GM19328 (cell line): ENCODE measurements around the gene GGT5.
"Not testable (repeated sequence)": the region's sequence is repeated elsewhere in the genome, so short reads cannot be mapped to it uniquely, and the experiment has no call there.

ENCODE experiments used
- ATAC-seq: cut with Tn5 transposase; IDR thresholded peaks from one replicate; pipeline ENCODE4 v1.9.1; 2021; ENCODE audit warnings: mild to moderate bottlenecking, moderate library complexity; ENCODE audit not compliant: unreplicated experiment

Gene GGT5

GRCh38 chr22:24245030-24245431 is at the start of gene GGT5:
GGT5 (minus strand) TSS chr22:24245082; CDS start chr22:24244725, 357 bp downstream.
- not testable (repeated sequence) for ATAC-seq

GRCh38 chr22:24292202-24292830 is 47.4 kb upstream of the GGT5 start:
- not testable (repeated sequence) for ATAC-seq

- no peak for ATAC-seq
Observed at GRCh38 chr22:24291515-24292201, 46.8 kb upstream of the GGT5 start.

GRCh38 chr22:24290459-24290858 is 45.6 kb upstream of the GGT5 start:
- ATAC-seq, result no peak

- no peak for ATAC-seq
Observed at GRCh38 chr22:24289741-24290163, 44.9 kb upstream of the GGT5 start.

GRCh38 chr22:24289114-24289513 is 44.2 kb upstream of the GGT5 start:
- ATAC-seq, result no peak

GRCh38 chr22:24287801-24288200 is 42.9 kb upstream of the GGT5 start:
- ATAC-seq, result not testable (repeated sequence)

- ATAC-seq, result not testable (repeated sequence)
Observed at GRCh38 chr22:24287212-24287611, 42.3 kb upstream of the GGT5 start.

- no peak for ATAC-seq
Observed at GRCh38 chr22:24285245-24285644, 40.4 kb upstream of the GGT5 start.

GRCh38 chr22:24284747-24285203 is 39.9 kb upstream of the GGT5 start:
- ATAC-seq, result no peak

- ATAC-seq, result no peak
Observed at GRCh38 chr22:24282401-24282800, 37.5 kb upstream of the GGT5 start.

GRCh38 chr22:24280363-24280762 is 35.5 kb upstream of the GGT5 start:
- not testable (repeated sequence) for ATAC-seq

- not testable (repeated sequence) for ATAC-seq
Observed at GRCh38 chr22:24274696-24275405, 30.0 kb upstream of the GGT5 start.

GRCh38 chr22:24273906-24274305 is 29.0 kb upstream of the GGT5 start:
- ATAC-seq, result not testable (repeated sequence)

- ATAC-seq, result not testable (repeated sequence)
Observed at GRCh38 chr22:24273031-24273430, 28.1 kb upstream of the GGT5 start.

GRCh38 chr22:24271386-24271854 is 26.5 kb upstream of the GGT5 start:
- ATAC-seq, result no peak

GRCh38 chr22:24270556-24271385 is 25.9 kb upstream of the GGT5 start, which contains the start of gene SPECC1L:
SPECC1L (plus strand) TSS chr22:24270831; CDS start chr22:24302232, 31,401 bp downstream.
- ATAC-seq, result peak; percentile 86

- not testable (repeated sequence) for ATAC-seq
Observed at GRCh38 chr22:24266495-24266894, 21.6 kb upstream of the GGT5 start.

- no peak for ATAC-seq
Observed at GRCh38 chr22:24265734-24266133, 20.9 kb upstream of the GGT5 start.

- ATAC-seq, result not testable (repeated sequence)
Observed at GRCh38 chr22:24264329-24264896, 19.5 kb upstream of the GGT5 start.
